ENCODE data around the gene SLC6A13. TPM values are rescaled to one million over a fixed set of nuclear protein-coding genes. Genes with fewer than 3 reads are reported as not detected.
A peak's percentile ranks its signal among the peaks of the same experiment; 100 is the strongest.

The SLC6A13 gene
- total RNA-seq, 1 donor from 2014 or later = 0.79 TPM

DNA sequence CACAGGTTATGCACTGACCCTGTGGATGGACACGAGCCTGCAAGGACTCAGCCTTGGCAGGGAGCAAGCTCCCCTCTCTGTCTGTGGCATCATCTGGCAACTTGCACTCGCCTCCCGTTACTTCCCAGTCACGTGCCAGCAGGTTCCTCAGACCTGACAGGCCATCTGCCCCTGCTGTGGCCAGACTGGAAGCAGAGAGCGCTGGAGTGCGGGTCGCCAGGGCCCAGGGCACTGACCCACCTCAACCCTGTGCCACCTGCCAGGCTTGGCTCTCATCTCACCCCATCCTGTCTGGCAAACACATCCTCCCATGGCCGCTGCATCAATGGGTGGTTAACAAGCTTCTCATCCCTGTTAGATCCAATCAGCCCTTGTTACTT is 77.1 kb downstream of the SLC6A13 start:
- Histone ChIP-seq H3K4me3 (ENCODE audit: low read depth, low read length) (no peak overlapping the region), H3K27me3 (ENCODE audit: control insufficient read depth, insufficient read depth, low read length) (no peaks in the 10 kb centered on the region), H3K36me3 (ENCODE audit: control insufficient read depth, insufficient read depth, low read length) (no peaks in the 10 kb centered on the region)
- FAIRE-seq = no peak
- TF ChIP-seq, protein P1, sequence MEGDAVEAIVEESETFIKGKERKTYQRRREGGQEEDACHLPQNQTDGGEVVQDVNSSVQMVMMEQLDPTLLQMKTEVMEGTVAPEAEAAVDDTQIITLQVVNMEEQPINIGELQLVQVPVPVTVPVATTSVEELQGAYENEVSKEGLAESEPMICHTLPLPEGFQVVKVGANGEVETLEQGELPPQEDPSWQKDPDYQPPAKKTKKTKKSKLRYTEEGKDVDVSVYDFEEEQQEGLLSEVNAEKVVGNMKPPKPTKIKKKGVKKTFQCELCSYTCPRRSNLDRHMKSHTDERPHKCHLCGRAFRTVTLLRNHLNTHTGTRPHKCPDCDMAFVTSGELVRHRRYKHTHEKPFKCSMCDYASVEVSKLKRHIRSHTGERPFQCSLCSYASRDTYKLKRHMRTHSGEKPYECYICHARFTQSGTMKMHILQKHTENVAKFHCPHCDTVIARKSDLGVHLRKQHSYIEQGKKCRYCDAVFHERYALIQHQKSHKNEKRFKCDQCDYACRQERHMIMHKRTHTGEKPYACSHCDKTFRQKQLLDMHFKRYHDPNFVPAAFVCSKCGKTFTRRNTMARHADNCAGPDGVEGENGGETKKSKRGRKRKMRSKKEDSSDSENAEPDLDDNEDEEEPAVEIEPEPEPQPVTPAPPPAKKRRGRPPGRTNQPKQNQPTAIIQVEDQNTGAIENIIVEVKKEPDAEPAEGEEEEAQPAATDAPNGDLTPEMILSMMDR (IDR thresholded peaks at IDR 0.05; ENCODE audit: insufficient read depth, low read length, severe bottlenecking) = no peak
- DNase-seq (ENCODE audit: low read depth) = no peak

DNA sequence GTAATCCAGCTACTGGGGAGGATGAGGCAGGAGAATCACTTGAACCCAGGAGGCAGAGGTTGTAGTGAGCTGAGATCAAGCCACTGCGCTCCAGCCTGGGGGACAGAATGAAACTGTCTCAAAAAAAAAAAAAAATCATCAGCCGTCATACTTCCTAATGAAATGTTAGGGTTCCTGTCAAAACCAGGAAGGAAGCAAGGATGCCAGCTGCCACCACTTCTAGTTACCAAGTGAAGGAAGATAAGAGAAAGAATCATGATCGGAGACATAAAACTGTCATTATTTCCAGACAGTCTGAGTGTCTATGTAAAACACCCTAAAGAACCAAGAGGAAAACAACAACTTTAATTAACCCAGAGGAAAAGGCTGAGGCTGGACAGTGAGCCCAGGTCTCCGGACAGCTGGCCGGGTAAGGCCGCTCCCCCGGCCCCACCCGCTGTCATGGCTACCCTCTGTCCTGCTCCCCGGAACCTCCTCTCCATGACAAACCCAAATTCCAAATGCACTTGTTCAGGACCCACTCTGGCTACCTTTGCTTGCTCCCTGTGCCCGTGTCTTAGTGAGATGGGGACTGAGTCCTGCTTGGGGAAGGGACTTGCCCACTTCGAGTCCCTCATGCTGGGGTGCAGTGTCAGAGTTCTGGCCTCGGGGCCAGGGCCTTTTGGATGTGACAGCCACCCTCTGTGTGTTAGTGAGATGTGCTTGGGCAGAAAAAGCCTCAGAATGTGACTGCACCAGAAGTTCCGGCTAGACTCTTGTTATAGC is 77.6 kb downstream of the SLC6A13 start:
- TF ChIP-seq, protein P1 (IDR thresholded peaks at IDR 0.05; ENCODE audit: insufficient read depth, low read length, severe bottlenecking) = no peak
- H3K4me3 ChIP-seq (ENCODE audit: low read depth, low read length) = no peak overlapping the region
- DNase-seq (ENCODE audit: low read depth) (no peak), FAIRE-seq (no peak)
- no peaks in the 10 kb centered on the region for H3K27me3 ChIP-seq (ENCODE audit: control insufficient read depth, insufficient read depth, low read length)
- H3K36me3 ChIP-seq (ENCODE audit: control insufficient read depth, insufficient read depth, low read length) = no peaks in the 10 kb centered on the region

DNA sequence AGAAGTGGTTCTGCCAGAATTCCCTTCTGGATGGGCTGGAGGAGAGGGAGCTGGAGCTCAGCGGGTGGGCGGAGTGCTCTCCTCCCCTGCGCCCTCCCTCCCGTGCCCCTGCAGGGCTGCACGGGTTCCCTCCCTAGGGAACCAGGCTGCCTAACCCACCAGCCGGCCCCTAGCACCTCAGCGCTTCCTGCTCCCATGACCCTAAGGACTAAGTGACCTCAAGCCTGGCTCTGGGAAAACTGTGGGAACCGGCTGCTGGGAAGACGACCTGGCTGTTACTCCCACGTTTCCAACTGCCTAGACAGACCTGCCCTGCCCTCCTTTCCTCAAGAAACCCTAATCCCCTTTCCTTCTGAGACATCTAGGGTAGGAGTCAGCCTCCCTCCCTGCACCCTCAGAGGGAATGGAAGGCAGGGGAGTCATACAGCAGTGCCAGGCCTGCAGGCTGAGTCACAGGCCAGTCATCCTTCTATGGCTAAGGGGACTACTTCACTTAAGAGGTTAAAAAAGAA is 80.2 kb downstream of the SLC6A13 start:
- peak; percentile 84 for DNase-seq (ENCODE audit: low read depth)
- TF ChIP-seq, protein P1 (IDR thresholded peaks at IDR 0.05; ENCODE audit: insufficient read depth, low read length, severe bottlenecking) = no peak
- Histone ChIP-seq H3K36me3 (ENCODE audit: control insufficient read depth, insufficient read depth, low read length) (no peaks in the 10 kb centered on the region), H3K4me3 (ENCODE audit: low read depth, low read length) (no peak overlapping the region), H3K27me3 (ENCODE audit: control insufficient read depth, insufficient read depth, low read length) (peaks cover 1% of the 10 kb centered on the region)
- no peak for FAIRE-seq

DNA sequence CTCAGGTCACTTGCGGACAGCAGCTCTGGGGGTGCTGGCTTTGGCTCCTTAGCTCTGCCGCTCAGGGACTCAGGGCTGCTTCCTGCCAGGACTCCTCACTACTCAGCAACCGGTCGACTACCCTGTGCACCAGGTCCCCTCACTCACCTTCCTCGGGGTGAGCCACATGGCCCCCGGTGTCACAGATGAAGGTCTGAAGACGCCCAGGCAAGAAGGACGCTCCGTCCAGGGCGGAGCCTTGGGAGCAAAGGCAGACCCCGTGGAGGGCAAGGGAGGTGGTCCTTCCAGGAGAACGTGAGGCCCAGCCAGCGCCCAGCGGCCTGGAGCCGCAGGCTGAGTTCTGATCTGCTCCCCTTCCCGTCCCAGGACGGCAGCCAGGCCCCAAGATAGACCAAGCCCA is 80.7 kb downstream of the SLC6A13 start:
- H3K4me3 ChIP-seq (ENCODE audit: low read depth, low read length) = no peak overlapping the region
- no peak for DNase-seq (ENCODE audit: low read depth)
- peaks cover 1% of the 10 kb centered on the region for H3K27me3 ChIP-seq (ENCODE audit: control insufficient read depth, insufficient read depth, low read length)
- no peak for FAIRE-seq
- TF ChIP-seq, protein P1 (IDR thresholded peaks at IDR 0.05; ENCODE audit: insufficient read depth, low read length, severe bottlenecking) = no peak
- H3K36me3 ChIP-seq (ENCODE audit: control insufficient read depth, insufficient read depth, low read length) = no peaks in the 10 kb centered on the region

DNA sequence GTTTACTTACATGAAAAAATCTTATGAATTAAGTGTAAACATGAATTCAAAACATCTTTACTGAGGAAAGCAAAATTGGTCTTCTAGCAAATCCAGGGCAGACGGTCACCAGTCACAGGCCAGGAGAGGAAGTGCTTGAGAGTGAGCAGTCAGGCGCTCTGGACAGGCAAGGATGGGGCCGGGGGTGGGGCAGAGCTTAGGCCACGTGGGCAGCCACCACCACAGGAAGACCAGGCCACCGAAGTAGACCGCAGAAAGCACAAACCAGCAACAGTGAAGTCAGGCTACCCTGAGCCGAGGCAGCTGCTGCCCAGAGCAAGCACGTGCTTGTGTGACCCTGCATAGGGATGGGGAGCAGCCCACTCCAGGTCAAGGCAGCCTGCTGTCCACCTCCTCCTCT is 82.2 kb downstream of the SLC6A13 start:
- FAIRE-seq = no peak

More for the DNA sequence above, 82.2 kb downstream of the SLC6A13 start:
- H3K36me3 ChIP-seq (ENCODE audit: control insufficient read depth, insufficient read depth, low read length) = no peaks in the 10 kb centered on the region
- TF ChIP-seq, protein P1 (IDR thresholded peaks at IDR 0.05; ENCODE audit: insufficient read depth, low read length, severe bottlenecking) = no peak
- H3K4me3 ChIP-seq (ENCODE audit: low read depth, low read length) = no peak overlapping the region
- DNase-seq (ENCODE audit: low read depth) = no peak
- peaks cover 1% of the 10 kb centered on the region for H3K27me3 ChIP-seq (ENCODE audit: control insufficient read depth, insufficient read depth, low read length)

Measured in bronchial epithelial cell (primary cell).